PC-3 (cell line): ENCODE data around the gene PSMD7. TPM values are rescaled to one million over a fixed set of nuclear protein-coding genes. Genes with fewer than 3 reads are reported as not detected.
A peak's percentile ranks its signal among the peaks of the same experiment; 100 is the strongest.

Experiments used
- ATAC-seq: fragments of 200-7000 bp; cut with Tn5 transposase; 2 replicates; pipeline ENCODE4 v1.9.1; 2020; ENCODE audit warnings: mild to moderate bottlenecking, moderate library complexity
- BruUV-seq: library from RNA; stranded (reverse); fragments of 400-500 nt; replicated peaks from 2 replicates; lab custom pipeline; 2021; lab: Mats Ljungman, UMichigan
- CTCF ChIA-PET: fragments of 300-600 bp; sonication (Branson Sonifier 250); formaldehyde crosslinking; loops from one replicate; lab custom pipeline; 2022; ENCODE audit warnings: antibody characterized with exemption; lab: Charles Lee
- POLR2A ChIA-PET: fragments of 300-600 bp; sonication (Branson Sonifier 250); formaldehyde crosslinking; loops from one replicate; lab custom pipeline; 2022; ENCODE audit warnings: antibody characterized with exemption; ENCODE audit not compliant: unreplicated experiment; lab: Charles Lee
- DNase-seq: peaks from one replicate; pipeline ENCODE4 v3.0.0-alpha.2; 2015
- H2AFZ ChIP-seq: fragments of 300-600 bp; sonication (generic); 2 replicates; pipeline ENCODE4 v1.6.0; 2016; ENCODE audit warnings: antibody characterized with exemption, low read length
- H3F3A ChIP-seq: fragments of 300-600 bp; sonication (generic); one replicate; pipeline ENCODE4 v1.6.0; 2017; ENCODE audit warnings: antibody characterized with exemption, low read length, control low read depth, mild to moderate bottlenecking; ENCODE audit not compliant: unreplicated experiment
- H3K27ac ChIP-seq: fragments of 300-600 bp; sonication (generic); 2 replicates; pipeline ENCODE4 v1.5.1; 2016; ENCODE audit warnings: mild to moderate bottlenecking, low read length
- H3K27me3 ChIP-seq: fragments of 300-600 bp; sonication (generic); 2 replicates; pipeline ENCODE4 v1.6.1; 2016; ENCODE audit warnings: low read length, mixed read lengths
- H3K36me3 ChIP-seq: fragments of 300-600 bp; sonication (generic); 2 replicates; pipeline ENCODE4 v1.6.1; 2016; ENCODE audit warnings: low read depth, mixed run types, low read length, mixed read lengths
- H3K4me1 ChIP-seq: fragments of 300-600 bp; sonication (generic); 2 replicates; pipeline ENCODE4 v1.5.1; 2016; ENCODE audit warnings: low read length; ENCODE audit not compliant: insufficient read depth
- H3K4me2 ChIP-seq: fragments of 300-600 bp; sonication (generic); 2 replicates; pipeline ENCODE4 v1.6.0; 2016; ENCODE audit warnings: low read length
- H3K4me3 ChIP-seq: fragments of 300-600 bp; sonication (generic); 2 replicates; pipeline ENCODE4 v1.5.1; 2016; ENCODE audit warnings: mild to moderate bottlenecking, low read length, mixed read lengths
- H3K79me2 ChIP-seq: fragments of 300-600 bp; sonication (generic); 2 replicates; pipeline ENCODE4 v1.6.1; 2017; ENCODE audit warnings: low read length, mixed read lengths
- H3K9ac ChIP-seq: fragments of 300-600 bp; sonication (generic); 2 replicates; pipeline ENCODE4 v1.6.0; 2016; ENCODE audit warnings: mild to moderate bottlenecking, low read length
- H3K9me2 ChIP-seq: fragments of 300-600 bp; sonication (generic); replicated peaks from 2 replicates; pipeline ENCODE4 v1.6.1; 2016; ENCODE audit warnings: mixed run types, low read length, mixed read lengths
- H3K9me3 ChIP-seq: fragments of 300-600 bp; sonication (generic); 2 replicates; pipeline ENCODE4 v1.6.1; 2016; ENCODE audit warnings: low read length, mixed read lengths
- H4K20me1 ChIP-seq: fragments of 300-600 bp; sonication (generic); 2 replicates; pipeline ENCODE4 v1.6.1; 2016; ENCODE audit warnings: low read length, mixed read lengths
- EZH2 ChIP-seq: fragments of 300-600 bp; sonication (generic); IDR thresholded peaks from one replicate; pipeline ENCODE4 v1.6.1; 2017; ENCODE audit warnings: antibody characterized with exemption, mild to moderate bottlenecking, low read length; ENCODE audit not compliant: unreplicated experiment
- EZH2phosphoT487 ChIP-seq: fragments of 300-600 bp; sonication (generic); IDR thresholded peaks from 2 replicates; pipeline ENCODE4 v1.6.1; 2018; ENCODE audit warnings: mild to moderate bottlenecking, antibody characterized with exemption, low read length, borderline replicate concordance
- intact Hi-C: fragments of 100-400 bp; cut with micrococcal nuclease; formaldehyde crosslinking; loops from 2 replicates; pipeline ENCODE4 v1.9.0; 2023
- total RNA-seq: library from RNA; depleted of rRNA; stranded (reverse); fragments of >200 nt; gene quantifications from 2 replicates; pipeline ENCODE4 v1.2.3, GENCODE V29; 2014
- TF ChIP-seq, protein P1 (sequence below): fragments of 300-600 bp; sonication (generic); conservative IDR thresholded peaks from 2 replicates; pipeline ENCODE4 v1.5.1; 2017; ENCODE audit warnings: antibody characterized with exemption, low read depth, mild to moderate bottlenecking, low read length

PSMD7 gene
- total RNA-seq, 1 experiment from 2014 or later: 70.3 TPM

GRCh38 chr16:74291176-74291575 lies 5.4 kb upstream of the PSMD7 start:
- no peaks in the 10 kb centered on the region for H3K36me3 ChIP-seq
- no peaks in the 10 kb centered on the region for H3K79me2 ChIP-seq
- H3K27me3 ChIP-seq: no peaks in the 10 kb centered on the region
- DNase-seq (no peak), ATAC-seq (no peak)
- intact Hi-C loops: no loop called here
- no peak overlapping the region for H3K4me3 ChIP-seq
- H4K20me1 ChIP-seq: no peaks in the 10 kb centered on the region
- BruUV-seq: no TSS peak
- H3K4me2 ChIP-seq: no peak overlapping the region
- no peaks in the 10 kb centered on the region for H3F3A ChIP-seq
- TF ChIP-seq, protein P1, sequence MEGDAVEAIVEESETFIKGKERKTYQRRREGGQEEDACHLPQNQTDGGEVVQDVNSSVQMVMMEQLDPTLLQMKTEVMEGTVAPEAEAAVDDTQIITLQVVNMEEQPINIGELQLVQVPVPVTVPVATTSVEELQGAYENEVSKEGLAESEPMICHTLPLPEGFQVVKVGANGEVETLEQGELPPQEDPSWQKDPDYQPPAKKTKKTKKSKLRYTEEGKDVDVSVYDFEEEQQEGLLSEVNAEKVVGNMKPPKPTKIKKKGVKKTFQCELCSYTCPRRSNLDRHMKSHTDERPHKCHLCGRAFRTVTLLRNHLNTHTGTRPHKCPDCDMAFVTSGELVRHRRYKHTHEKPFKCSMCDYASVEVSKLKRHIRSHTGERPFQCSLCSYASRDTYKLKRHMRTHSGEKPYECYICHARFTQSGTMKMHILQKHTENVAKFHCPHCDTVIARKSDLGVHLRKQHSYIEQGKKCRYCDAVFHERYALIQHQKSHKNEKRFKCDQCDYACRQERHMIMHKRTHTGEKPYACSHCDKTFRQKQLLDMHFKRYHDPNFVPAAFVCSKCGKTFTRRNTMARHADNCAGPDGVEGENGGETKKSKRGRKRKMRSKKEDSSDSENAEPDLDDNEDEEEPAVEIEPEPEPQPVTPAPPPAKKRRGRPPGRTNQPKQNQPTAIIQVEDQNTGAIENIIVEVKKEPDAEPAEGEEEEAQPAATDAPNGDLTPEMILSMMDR: no peak
- TF ChIP-seq EZH2phosphoT487 (no peak), EZH2 (no peak)
- no peaks in the 10 kb centered on the region for H3K9me2 ChIP-seq
- no peak overlapping the region for H2AFZ ChIP-seq
- H3K27ac ChIP-seq: no peak overlapping the region
- no peaks in the 10 kb centered on the region for H3K9me3 ChIP-seq
- POLR2A ChIA-PET: no interaction called here
- CTCF ChIA-PET: no interaction called here
- peaks cover 7% of the 10 kb centered on the region; the same call in 1 of the 2 replicates for H3K4me1 ChIP-seq
- H3K9ac ChIP-seq: no peak overlapping the region

DNA sequence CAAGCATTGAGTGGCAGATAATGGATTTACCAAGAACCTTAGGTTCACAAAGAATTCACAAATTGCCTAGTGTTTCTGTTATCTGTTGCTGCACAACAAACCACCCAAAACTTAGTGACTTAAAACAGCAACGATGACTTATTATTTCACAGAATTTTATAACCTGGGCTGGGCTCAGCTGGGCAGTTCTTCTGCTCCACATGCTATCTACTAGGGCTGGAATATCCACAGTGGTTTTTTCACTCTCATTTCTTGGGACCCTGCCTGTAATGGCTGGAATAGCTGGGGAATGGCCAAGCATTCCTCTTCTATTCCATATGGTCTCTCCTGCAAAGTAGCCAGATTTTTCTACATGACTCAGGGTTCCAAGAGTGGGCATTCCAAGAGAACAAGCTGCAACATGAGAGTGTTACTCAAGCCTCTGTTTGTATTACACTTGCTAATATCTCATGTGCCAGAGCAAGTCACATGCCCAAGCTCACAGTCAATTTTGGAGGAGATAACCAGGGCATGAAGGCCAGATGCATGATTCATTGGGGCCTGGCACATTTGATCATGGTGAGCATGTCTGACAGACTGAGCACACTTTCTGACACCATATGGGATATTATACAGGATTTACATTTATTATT lies 4.9 kb upstream of the PSMD7 start:
- POLR2A ChIA-PET: no interaction called here
- peaks cover 7% of the 10 kb centered on the region; the same call in 1 of the 2 replicates for H3K4me1 ChIP-seq
- H3K4me2 ChIP-seq: no peak overlapping the region
- peaks cover 2% of the 10 kb centered on the region for H3K79me2 ChIP-seq
- no peaks in the 10 kb centered on the region for H4K20me1 ChIP-seq
- CTCF ChIA-PET: no interaction called here
- no peak overlapping the region for H3K27ac ChIP-seq
- no TSS peak for BruUV-seq
- intact Hi-C loops: no loop called here
- DNase-seq: no peak
- H3K9ac ChIP-seq: no peak overlapping the region
- H3K36me3 ChIP-seq: no peaks in the 10 kb centered on the region
- H3K4me3 ChIP-seq: no peak overlapping the region
- ATAC-seq: no peak
- no peaks in the 10 kb centered on the region for H3K9me2 ChIP-seq
- no peak for TF ChIP-seq EZH2
- TF ChIP-seq EZH2phosphoT487: no peak
- TF ChIP-seq, protein P1: no peak
- H3K27me3 ChIP-seq: no peaks in the 10 kb centered on the region
- H3F3A ChIP-seq: no peaks in the 10 kb centered on the region
- H3K9me3 ChIP-seq: no peaks in the 10 kb centered on the region
- H2AFZ ChIP-seq: no peak overlapping the region

GRCh38 chr16:74296104-74296431 lies 546 bp upstream of the PSMD7 start:
- POLR2A ChIA-PET: no interaction called here
- peaks cover 29% of the 10 kb centered on the region; the same call in 1 of the 2 replicates for H3K36me3 ChIP-seq
- ATAC-seq (no peak; the same call in 1 of the 2 replicates), DNase-seq (no peak)
- intact Hi-C loops: no loop called here
- H3K4me3 ChIP-seq: peak overlapping the region; percentile 95
- H3K4me1 ChIP-seq: peaks cover 22% of the 10 kb centered on the region
- peak overlapping the region; percentile 88 for H3K27ac ChIP-seq
- peak overlapping the region; percentile 100 for H3K9ac ChIP-seq
- CTCF ChIA-PET: no interaction called here
- no peaks in the 10 kb centered on the region for H3K9me2 ChIP-seq
- H3K79me2 ChIP-seq: peaks cover 40% of the 10 kb centered on the region
- H3K9me3 ChIP-seq: no peaks in the 10 kb centered on the region
- H4K20me1 ChIP-seq: peaks cover 21% of the 10 kb centered on the region
- peak overlapping the region; percentile 99 for H2AFZ ChIP-seq
- TF ChIP-seq, protein P1: no peak
- no peak for TF ChIP-seq EZH2
- TF ChIP-seq EZH2phosphoT487: no peak
- BruUV-seq: TSS peak; percentile 77
- peak overlapping the region; percentile 96 for H3K4me2 ChIP-seq
- H3F3A ChIP-seq: no peaks in the 10 kb centered on the region
- no peaks in the 10 kb centered on the region for H3K27me3 ChIP-seq
